Heart left ventricle (tissue), 16 donors: ENCODE measurements around the gene SESN1. TPM values are rescaled to one million over a fixed set of nuclear protein-coding genes. Genes with fewer than 3 reads are reported as not detected.
A peak's percentile ranks its signal among the peaks of the same experiment; 100 is the strongest.
"Not testable (repeated sequence)": the region's sequence is repeated elsewhere in the genome, so short reads cannot be mapped to it uniquely, and the experiment has no call there.

Experiments
- ATAC-seq, 4 donors: fragments of 200-7000 bp; cut with Tn5 transposase; one replicate each; pipeline ENCODE4 v1.9.1; 2020 to 2022; ENCODE audit warnings: moderate library complexity in 4 of 4, mild to moderate bottlenecking in 3 of 4, moderate number of reproducible peaks in 1 of 4
- DNase-seq, 5 donors: peaks; one replicate each; pipeline ENCODE4 v3.0.0-alpha.2; 2020
- H3K27ac ChIP-seq, 12 donors: fragments of 200-600 bp; sonication (generic) in 4 of 12; one replicate each; pipeline versions ENCODE4 v1.5.0 to v1.8.0; 2016 to 2022; ENCODE audit warnings: mild to moderate bottlenecking in 2 of 12
- H3K27me3 ChIP-seq, 9 donors: fragments of 200-600 bp; sonication (generic) in 2 of 9; one replicate each; pipeline versions ENCODE4 v1.5.1 to v1.8.0; 2016 to 2022; ENCODE audit warnings: mild to moderate bottlenecking in 3 of 9
- H3K36me3 ChIP-seq, 9 donors: fragments of 200-600 bp; sonication (generic) in 2 of 9; one replicate each; pipeline versions ENCODE4 v1.5.0 to v1.8.0; 2018 to 2022; ENCODE audit warnings: mild to moderate bottlenecking in 2 of 9
- H3K4me1 ChIP-seq, 12 donors: fragments of 200-600 bp; sonication (generic) in 4 of 12; one replicate each; pipeline versions ENCODE4 v1.5.0 to v1.8.0; 2016 to 2022; ENCODE audit warnings: mild to moderate bottlenecking in 3 of 12
- H3K4me3 ChIP-seq, 12 donors: fragments of 200-600 bp; sonication (generic) in 4 of 12; one replicate each; pipeline versions ENCODE4 v1.5.0 to v1.8.0; 2017 to 2022; ENCODE audit warnings: mild to moderate bottlenecking in 9 of 12, moderate library complexity in 4 of 12
- H3K9me3 ChIP-seq, 12 donors: fragments of 200-600 bp; sonication (generic) in 4 of 12; one replicate each; pipeline versions ENCODE4 v1.5.0 to v1.8.0; 2016 to 2022; ENCODE audit warnings: mild to moderate bottlenecking in 1 of 12
- CTCF ChIP-seq, 12 donors: fragments of 200-600 bp; sonication (generic) in 4 of 12; IDR thresholded peaks; one replicate each; pipeline versions ENCODE4 v1.5.0 to v1.8.0; 2018 to 2022; ENCODE audit warnings: antibody characterized with exemption in 12 of 12, mild to moderate bottlenecking in 5 of 12
- POLR2A ChIP-seq, 2 donors: fragments of 450-650 bp; IDR thresholded peaks; one replicate each; pipeline ENCODE4 v1.6.1; 2017; ENCODE audit warnings: antibody characterized with exemption in 2 of 2, mild to moderate bottlenecking in 2 of 2, moderate library complexity in 2 of 2
- WGBS, 4 donors: extraction: QIAGEN DNeasy Blood & Tissue Kit in 2 of 4; methylation state at CpG; one replicate each; pipeline versions ENCODE4 v1.1.5 to v1.1.7; 2013 to 2018; 5-methylcytosine and 5-hydroxymethylcytosine counted together
- intact Hi-C, 10 donors: fragments of 100-400 bp; cut with DNase I; formaldehyde crosslinking; loops; one replicate each; pipeline versions ENCODE4 v1.11.1 to v1.14.2; 2022
- polyA plus RNA-seq, 2 donors: library from polyadenylated mRNA; stranded (reverse); fragments of 200-250 nt; gene quantifications; one replicate each; pipeline ENCODE4 v1.2.3, GENCODE V29; 2013
- total RNA-seq, 9 donors: library from RNA; depleted of rRNA in 2 of 9; stranded (reverse); fragments of >200 nt in 2 of 9; fragmentation: NEBNext Ultra II Directional in 3 of 9; extraction: Animal tissue kit (Norgen Biotek cat#: 25700) in 3 of 9; gene quantifications; one replicate each; pipeline versions ENCODE4 v1.1.0 to v1.2.4, GENCODE V29; 2016 to 2023
- donor health status: ischemic (EF 13 %, LVEDD 7.1; RV severe dilation, severe dysfunction).
- donor health status: healthy with polysubstance abuse.
- donor health status: DM: no; HTN: yes; CAD: no.
- donor health status: DM: no; HTN: no; CAD: no.
- donor health status: ischemic (EF 25% LVEDD 6.9; RV normal size, moderate dysfunction).
- donor health status: ischemic (EF 25% LVEDD 5.7; RV mildly dilated, moderate dysfunction).
- donor health status: healthy.
- donor health status: DM: yes; HTN: yes; CAD: no.
- donor health status: ischemic (EF 35%, LVEDD 5.7; RV mildly dilated, moderate dysfunction).
- donor health status: nonischemic (EF 11% LVEDD 7.7; RV severe dilation, severe dysfunction).
- donor health status: DM: yes; HTN: yes; CAD: no.
- donor health status: PGD.
- donor health status: ischemic (EF 29% LVEDD 5.4; RV normal size, mild dysfunction).
- donor health status: nonischemic (EF 23%, LVEDD 6.1; RV moderate dilation, normal function).

SESN1 gene
- total and polyA plus RNA-seq, 11 donors: 22.5 to 63.2 (median 34.6) TPM

DNA sequence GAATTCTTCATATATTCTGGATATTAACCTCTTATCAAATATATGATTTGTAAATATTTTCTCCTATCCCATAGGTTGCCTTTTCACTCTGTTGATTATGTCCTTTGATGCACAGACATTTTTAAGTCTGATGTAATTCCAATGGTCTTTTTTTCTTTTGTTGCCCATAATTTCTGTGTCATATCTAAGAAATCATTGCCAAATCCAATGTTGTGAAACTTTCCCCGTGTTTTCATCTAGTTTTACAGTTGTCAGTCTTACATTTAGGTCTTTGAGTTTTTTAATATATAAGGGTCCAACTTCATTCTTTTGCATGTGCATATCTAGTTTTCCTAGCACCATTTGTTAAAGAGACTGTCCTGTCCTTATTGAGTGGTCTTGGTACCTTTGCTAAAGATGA is 111.5 kb downstream of the SESN1 start:
- no peak for DNase-seq
- H3K4me3 ChIP-seq: no peak overlapping the region
- no peak for TF ChIP-seq CTCF (IDR thresholded peaks at IDR 0.05)
- no peak for TF ChIP-seq POLR2A (IDR thresholded peaks at IDR 0.05)
- peaks cover 0 to 39% (median 24%) of the 10 kb centered on the region in 9 donors for H3K36me3 ChIP-seq
- ATAC-seq: no peak
- H3K27ac ChIP-seq: peak overlapping the region in 1 of 12 donors; percentile 28
- WGBS, 4 donors: 88 to 92% (median 88%) methylated on average over 1 of the region's 1 CpG
- no peaks in the 10 kb centered on the region for H3K27me3 ChIP-seq
- peaks cover 0 to 39% (median 0%) of the 10 kb centered on the region in 12 donors for H3K9me3 ChIP-seq
- peaks cover 0 to 31% (median 4%) of the 10 kb centered on the region in 12 donors for H3K4me1 ChIP-seq
- intact Hi-C loops: no loop called here

- DNase-seq (no peak), ATAC-seq (peak; percentile 35 to 76 (median 63))
- TF ChIP-seq CTCF (IDR thresholded peaks at IDR 0.05): no peak
- no peak for TF ChIP-seq POLR2A (IDR thresholded peaks at IDR 0.05)
- Histone ChIP-seq H3K4me3 (no peak overlapping the region), H3K9me3 (peaks cover 0 to 46% (median 0%) of the 10 kb centered on the region in 12 donors), H3K27ac (peak overlapping the region in 1 of 12 donors; percentile 28), H3K27me3 (no peaks in the 10 kb centered on the region), H3K36me3 (peaks cover 0 to 32% (median 17%) of the 10 kb centered on the region in 9 donors), H3K4me1 (peaks cover 0 to 24% (median 2%) of the 10 kb centered on the region in 12 donors)
- intact Hi-C loops: no loop called here
- 85 to 93% (median 90%) methylated on average over 10 of the region's 10 CpGs for WGBS, 4 donors
Measured at GRCh38 chr6:108982154-108983113, 112.2 kb downstream of the SESN1 start.

GRCh38 chr6:108978638-108979037 is 116.0 kb downstream of the SESN1 start:
- H3K4me3 ChIP-seq, DNase-seq, H3K27me3 ChIP-seq, H3K27ac ChIP-seq, intact Hi-C loops, ATAC-seq, H3K36me3 ChIP-seq: not testable (repeated sequence)
- Histone ChIP-seq H3K4me1 (peaks cover 0 to 15% (median 0%) of the 10 kb centered on the region in 12 donors), H3K9me3 (peaks cover 0 to 59% (median 2%) of the 10 kb centered on the region in 12 donors)
- 96 to 99% (median 98%) methylated on average over 1 of the region's 1 CpG for WGBS, 4 donors

DNA sequence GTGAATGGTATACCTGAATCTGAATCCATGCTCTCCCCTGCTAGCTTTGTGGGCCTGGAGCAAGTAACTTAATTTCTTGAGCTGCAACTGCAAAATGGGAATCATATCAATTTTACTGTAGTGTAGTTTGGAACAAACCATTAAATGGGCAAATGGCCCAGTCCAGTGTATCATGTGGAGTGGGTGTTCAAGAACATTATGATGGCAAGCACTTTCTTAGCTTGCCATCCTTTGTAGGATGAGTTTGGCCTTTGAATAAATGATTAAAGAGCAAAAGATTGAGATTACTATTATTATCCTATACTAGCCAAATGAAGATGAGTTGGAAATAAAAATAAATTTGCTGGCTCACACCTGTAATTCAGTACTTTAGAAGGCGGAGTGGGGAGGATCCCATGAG is 120.4 kb downstream of the SESN1 start:
- H3K9me3 ChIP-seq: peaks cover 0 to 31% (median 0%) of the 10 kb centered on the region in 12 donors
- H3K4me1 ChIP-seq: peaks cover 0 to 36% (median 10%) of the 10 kb centered on the region in 12 donors
- H3K27me3 ChIP-seq: no peaks in the 10 kb centered on the region
- ATAC-seq (peak in 1 of 4 donors; percentile 56), DNase-seq (no peak)
- TF ChIP-seq CTCF (IDR thresholded peaks at IDR 0.05) (no peak), POLR2A (IDR thresholded peaks at IDR 0.05) (no peak)
- H3K27ac ChIP-seq: peak overlapping the region in 1 of 12 donors; percentile 49
- 53 to 64% (median 58%) methylated on average over 1 of the region's 1 CpG for WGBS, 4 donors
- intact Hi-C loops: no loop called here
- no peaks in the 10 kb centered on the region for H3K36me3 ChIP-seq
- no peak overlapping the region for H3K4me3 ChIP-seq
